SK-N-SH treated with all-trans-retinoic acid at 6 μM for 48 hours (cell line): ENCODE measurements around the gene TANC1.

ENCODE experiments used
- BACH2 ChIP-seq: fragments of 250-450 bp; sonication (Bioruptor Pico); IDR thresholded peaks from 2 replicates; pipeline ENCODE4 v1.9.0; 2021; ENCODE audit warnings: mild to moderate bottlenecking, borderline replicate concordance
- ESRRG ChIP-seq: fragments of 250-450 bp; sonication (Bioruptor Pico); IDR thresholded peaks from 2 replicates; pipeline ENCODE4 v1.6.1; 2021; ENCODE audit warnings: mild to moderate bottlenecking
- PPARA ChIP-seq: fragments of 250-450 bp; sonication (Bioruptor Pico); IDR thresholded peaks from 2 replicates; pipeline ENCODE4 v1.5.0; 2020; ENCODE audit warnings: mild to moderate bottlenecking, borderline replicate concordance
- ZFP30 ChIP-seq: fragments of 450-650 bp; formaldehyde crosslinking; IDR thresholded peaks from 2 replicates; pipeline ENCODE4 v1.5.0; 2022; ENCODE audit warnings: mild to moderate bottlenecking, moderate library complexity
- ZNF70 ChIP-seq: fragments of 450-650 bp; formaldehyde crosslinking; IDR thresholded peaks from 2 replicates; pipeline ENCODE4 v1.5.0; 2020; ENCODE audit warnings: mild to moderate bottlenecking, moderate library complexity
- TF ChIP-seq, protein P1 (sequence below): fragments of 250-450 bp; sonication (Bioruptor Pico); IDR thresholded peaks from 2 replicates; pipeline ENCODE4 v1.8.0; 2021; ENCODE audit warnings: low read depth, mild to moderate bottlenecking, moderate library complexity, borderline replicate concordance

DNA sequence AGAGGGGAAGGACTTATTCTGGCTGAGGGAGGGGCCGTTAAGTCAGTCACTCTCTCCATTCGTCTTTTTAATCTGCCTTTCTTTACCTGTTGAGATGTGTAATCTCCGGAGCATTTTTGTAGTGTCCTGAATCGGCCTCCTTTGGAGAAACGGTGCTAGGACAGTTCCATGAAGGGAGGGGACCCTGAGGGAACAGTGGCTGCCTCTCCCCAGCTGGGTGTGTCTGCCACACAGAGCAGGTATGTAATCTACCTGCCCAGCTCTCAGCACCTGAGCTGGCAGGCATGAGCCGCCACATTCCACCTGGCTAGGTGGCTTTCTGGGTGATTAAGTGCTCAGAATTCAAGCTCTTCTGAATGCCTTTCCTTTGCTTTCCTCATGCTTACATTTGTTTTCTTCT, 186.9 kb downstream of the TANC1 start:
- TF ChIP-seq BACH2 (CRISPR knock-in tag): no peak
- TF ChIP-seq ZNF70 (CRISPR knock-in tag): no peak
- no peak for TF ChIP-seq PPARA (CRISPR knock-in tag)
- no peak for TF ChIP-seq ESRRG
- TF ChIP-seq ZFP30 (CRISPR knock-in tag): no peak
- TF ChIP-seq, protein P1, sequence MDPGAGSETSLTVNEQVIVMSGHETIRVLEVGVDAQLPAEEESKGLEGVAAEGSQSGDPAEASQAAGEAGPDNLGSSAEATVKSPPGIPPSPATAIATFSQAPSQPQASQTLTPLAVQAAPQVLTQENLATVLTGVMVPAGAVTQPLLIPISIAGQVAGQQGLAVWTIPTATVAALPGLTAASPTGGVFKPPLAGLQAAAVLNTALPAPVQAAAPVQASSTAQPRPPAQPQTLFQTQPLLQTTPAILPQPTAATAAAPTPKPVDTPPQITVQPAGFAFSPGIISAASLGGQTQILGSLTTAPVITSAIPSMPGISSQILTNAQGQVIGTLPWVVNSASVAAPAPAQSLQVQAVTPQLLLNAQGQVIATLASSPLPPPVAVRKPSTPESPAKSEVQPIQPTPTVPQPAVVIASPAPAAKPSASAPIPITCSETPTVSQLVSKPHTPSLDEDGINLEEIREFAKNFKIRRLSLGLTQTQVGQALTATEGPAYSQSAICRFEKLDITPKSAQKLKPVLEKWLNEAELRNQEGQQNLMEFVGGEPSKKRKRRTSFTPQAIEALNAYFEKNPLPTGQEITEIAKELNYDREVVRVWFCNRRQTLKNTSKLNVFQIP (CRISPR knock-in tag): no peak
